ENCODE results near the gene COQ8B. TPM values are rescaled to one million over a fixed set of nuclear protein-coding genes. Genes with fewer than 3 reads are reported as not detected.

The COQ8B gene
- total and polyA plus RNA-seq, 2 of the 4 experiments (the other 2 are of a cell fraction), result 14.9 to 23.2 TPM

GRCh38 chr19:40717325-40717879 is 716 bp upstream of the COQ8B start:
- peak overlapping the region; percentile 86 for H2AK5ac ChIP-seq (ENCODE audit: low read depth, low read length)
- TSS peak; percentile 60 for BruUV-seq (replicated peaks)
- dilution Hi-C loops (cut with HindIII; ENCODE audit: low sequenced_read_pairs, unreplicated experiment), result no loop called here

More at GRCh38 chr19:40717325-40717879, 716 bp upstream of the COQ8B start:
- peak overlapping the region; percentile 91 for H3K4me2 ChIP-seq (ENCODE audit: low read depth, low read length)
- peaks cover 16 to 68% of the 10 kb centered on the region in 2 experiments for H3K79me1 ChIP-seq (ENCODE audit: low read depth in 1 of 2, low read length in 2 of 2)
- peak overlapping the region; percentile 97 for H3K9ac ChIP-seq (ENCODE audit: low read depth, low read length)
- no peak overlapping the region for H2BK20ac ChIP-seq (ENCODE audit: low read depth, low read length)
- peak overlapping the region; percentile 84 for H4K5ac ChIP-seq (ENCODE audit: low read depth, low read length)
- H3K36me3 ChIP-seq (ENCODE audit: control insufficient read depth, insufficient read depth, low read length), result peaks cover 9% of the 10 kb centered on the region; the same call in 1 of the 2 replicates
- H3K14ac ChIP-seq (replicated peaks; ENCODE audit: low read depth, low read length), result peak overlapping the region; percentile 82
- H3K9me1 ChIP-seq (ENCODE audit: insufficient read depth, low read length), result peaks cover 15% of the 10 kb centered on the region; the same call in 1 of the 2 replicates
- peak overlapping the region; percentile 69 for H3K4ac ChIP-seq (ENCODE audit: low read depth, low read length)
- peak overlapping the region; percentile 90 for H2AK9ac ChIP-seq (replicated peaks; ENCODE audit: low read depth, low read length, poor library complexity)
- peak overlapping the region; percentile 97 for H3K23ac ChIP-seq (ENCODE audit: low read depth, low read length)
- POLR2A ChIA-PET (ENCODE audit: unreplicated experiment), result no interaction called here
- intact Hi-C loops (cut with micrococcal nuclease) (loop anchor here (2.0 to 5.0 kb wide), 2 partner anchors 33 to 80 kb away; partner anchors contain the start of genes ACTMAP, EGLN2 and SNRPA), in situ Hi-C loops (cut with MboI; ENCODE audit: low sequenced_read_pairs) (no loop called here)
- H4K20me1 ChIP-seq (ENCODE audit: insufficient read depth, low read length), result peaks cover 20% of the 10 kb centered on the region; the same call in 1 of the 2 replicates
- CTCF ChIA-PET, result interaction anchor here (0.9 kb wide), 1 partner anchor 28 kb away, joined by 4 read pairs; no protein-coding TSS in a partner anchor
- no peak for ATAC-seq (ENCODE audit: low read depth)
- peak overlapping the region; percentile 77 for H4K91ac ChIP-seq (ENCODE audit: insufficient read depth, low read depth, low read length)
- H2AFZ ChIP-seq (replicated peaks; ENCODE audit: low read length, poor library complexity), result peak overlapping the region; percentile 82
- H2BK5ac ChIP-seq (ENCODE audit: low read depth, low read length, poor library complexity, severe bottlenecking), result peak overlapping the region; percentile 83
- no peak for DNase-seq
- H3K27me3 ChIP-seq (ENCODE audit: control insufficient read depth, insufficient read depth, low read length), result no peaks in the 10 kb centered on the region
- peak overlapping the region; percentile 70 for H3K18ac ChIP-seq (ENCODE audit: low read depth, low read length)
- 0% methylated on average over 13 of the region's 20 CpGs; no CpG with 5 or more reads in 1 of the 2 experiments for WGBS, 2 experiments (ENCODE audit: extremely low coverage in 2 of 2, insufficient read length in 1 of 2)
- no peak for TF ChIP-seq MAFK (IDR thresholded peaks at IDR 0.05; ENCODE audit: low read depth, low read length)
- TF ChIP-seq CEBPB (IDR thresholded peaks at IDR 0.05; ENCODE audit: low read depth, low read length), result no peak
- TF ChIP-seq RAD21 (IDR thresholded peaks at IDR 0.05; ENCODE audit: low read length), result no peak
- no peak for TF ChIP-seq RFX5 (IDR thresholded peaks at IDR 0.05; ENCODE audit: low read depth, low read length)
- no peak for TF ChIP-seq MAZ (IDR thresholded peaks at IDR 0.05; ENCODE audit: borderline replicate concordance, low read depth, low read length)
- no peak for TF ChIP-seq RCOR1 (IDR thresholded peaks at IDR 0.05; ENCODE audit: insufficient replicate concordance, low read length)
- no peaks in the 10 kb centered on the region for H3K9me3 ChIP-seq (ENCODE audit: control insufficient read depth, insufficient read depth, low read length)
- peak overlapping the region; percentile 49; the same call in 1 of the 2 replicates for H2BK120ac ChIP-seq (ENCODE audit: low read depth, low read length)
- peak overlapping the region; percentile 86 for H3K4me3 ChIP-seq (ENCODE audit: insufficient read depth, low read depth, low read length)
- H2BK15ac ChIP-seq (ENCODE audit: low read depth, low read length), result peak overlapping the region; percentile 19; the same call in 1 of the 3 replicates
- H3K27ac ChIP-seq (ENCODE audit: insufficient read depth, low read length), result peak overlapping the region; percentile 96
- peak overlapping the region; percentile 55 to 70; a peak in 3 of 4 replicates for H4K8ac ChIP-seq (ENCODE audit: low read depth in 2 of 2, low read length in 2 of 2)
- H3K4me1 ChIP-seq (ENCODE audit: control insufficient read depth, insufficient read depth, low read length), result peaks cover 11% of the 10 kb centered on the region
- H3K56ac ChIP-seq (ENCODE audit: extremely low read depth, insufficient read depth, low read length), result peak overlapping the region; percentile 79

All from IMR-90 (cell line).